Measurements from ENCODE around the gene ELFN1.

DNA sequence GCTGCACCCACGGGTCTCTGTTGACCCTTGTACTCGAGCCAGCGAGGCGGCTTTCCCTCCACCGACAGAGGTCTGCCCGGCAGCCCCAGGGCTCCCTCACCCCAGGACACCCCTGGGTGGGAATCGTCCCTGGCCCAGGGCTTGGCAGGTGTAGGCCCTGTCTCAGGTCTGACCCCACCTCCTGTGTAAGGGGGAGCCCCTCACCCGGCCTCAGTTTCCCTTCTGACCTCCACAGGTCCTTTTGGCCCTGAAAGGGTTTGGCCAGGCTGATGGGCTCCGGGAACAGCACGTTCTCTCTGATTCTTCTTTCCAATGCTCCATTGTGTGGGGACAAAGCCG is 25.0 kb upstream of the ELFN1 start:
- TF ChIP-seq, protein P1, sequence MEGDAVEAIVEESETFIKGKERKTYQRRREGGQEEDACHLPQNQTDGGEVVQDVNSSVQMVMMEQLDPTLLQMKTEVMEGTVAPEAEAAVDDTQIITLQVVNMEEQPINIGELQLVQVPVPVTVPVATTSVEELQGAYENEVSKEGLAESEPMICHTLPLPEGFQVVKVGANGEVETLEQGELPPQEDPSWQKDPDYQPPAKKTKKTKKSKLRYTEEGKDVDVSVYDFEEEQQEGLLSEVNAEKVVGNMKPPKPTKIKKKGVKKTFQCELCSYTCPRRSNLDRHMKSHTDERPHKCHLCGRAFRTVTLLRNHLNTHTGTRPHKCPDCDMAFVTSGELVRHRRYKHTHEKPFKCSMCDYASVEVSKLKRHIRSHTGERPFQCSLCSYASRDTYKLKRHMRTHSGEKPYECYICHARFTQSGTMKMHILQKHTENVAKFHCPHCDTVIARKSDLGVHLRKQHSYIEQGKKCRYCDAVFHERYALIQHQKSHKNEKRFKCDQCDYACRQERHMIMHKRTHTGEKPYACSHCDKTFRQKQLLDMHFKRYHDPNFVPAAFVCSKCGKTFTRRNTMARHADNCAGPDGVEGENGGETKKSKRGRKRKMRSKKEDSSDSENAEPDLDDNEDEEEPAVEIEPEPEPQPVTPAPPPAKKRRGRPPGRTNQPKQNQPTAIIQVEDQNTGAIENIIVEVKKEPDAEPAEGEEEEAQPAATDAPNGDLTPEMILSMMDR (IDR thresholded peaks at IDR 0.05): no peak
- TF ChIP-seq POLR2A (IDR thresholded peaks at IDR 0.05): no peak
- TF ChIP-seq POLR2AphosphoS5 (IDR thresholded peaks at IDR 0.05; ENCODE audit: insufficient read depth in 1 of 2, low read depth in 1 of 2): no peak
